Nephron (organoid): ENCODE data around the gene UST.
A peak's percentile ranks its signal among the peaks of the same experiment; 100 is the strongest.
"Not testable (repeated sequence)": the region's sequence is repeated elsewhere in the genome, so short reads cannot be mapped to it uniquely, and the experiment has no call there.

Experiments
- H3K27ac Mint-ChIP-seq, 3 experiments: 2 replicates each; pipeline ENCODE4 v1.8.0; 2020; ENCODE audit warnings: mixed read lengths in 3 of 3, mild to moderate bottlenecking in 2 of 3, moderate library complexity in 1 of 3
- H3K27me3 Mint-ChIP-seq: 2 replicates; pipeline ENCODE4 v1.8.0; 2021; ENCODE audit warnings: low read depth, mild to moderate bottlenecking, moderate library complexity, mixed read lengths
- H3K36me3 Mint-ChIP-seq: 2 replicates; pipeline ENCODE4 v1.8.0; 2020; ENCODE audit warnings: low read depth, mixed read lengths
- H3K4me1 Mint-ChIP-seq: 2 replicates; pipeline ENCODE4 v1.8.0; 2020; ENCODE audit warnings: mixed read lengths
- H3K4me3 Mint-ChIP-seq, 3 experiments: 2 replicates each; pipeline ENCODE4 v1.8.0; 2020; ENCODE audit warnings: mild to moderate bottlenecking in 3 of 3, mixed read lengths in 3 of 3, moderate library complexity in 2 of 3
- H3K9me3 Mint-ChIP-seq: 2 replicates; pipeline ENCODE4 v1.8.0; 2020; ENCODE audit warnings: mixed read lengths
- CTCF ChIP-seq, 3 experiments: fragments of 200-600 bp; sonication (generic); IDR thresholded peaks; one replicate each; pipeline ENCODE4 v1.5.0; 2021; ENCODE audit warnings: antibody characterized with exemption in 3 of 3; ENCODE audit not compliant: unreplicated experiment in 3 of 3

Gene UST

DNA sequence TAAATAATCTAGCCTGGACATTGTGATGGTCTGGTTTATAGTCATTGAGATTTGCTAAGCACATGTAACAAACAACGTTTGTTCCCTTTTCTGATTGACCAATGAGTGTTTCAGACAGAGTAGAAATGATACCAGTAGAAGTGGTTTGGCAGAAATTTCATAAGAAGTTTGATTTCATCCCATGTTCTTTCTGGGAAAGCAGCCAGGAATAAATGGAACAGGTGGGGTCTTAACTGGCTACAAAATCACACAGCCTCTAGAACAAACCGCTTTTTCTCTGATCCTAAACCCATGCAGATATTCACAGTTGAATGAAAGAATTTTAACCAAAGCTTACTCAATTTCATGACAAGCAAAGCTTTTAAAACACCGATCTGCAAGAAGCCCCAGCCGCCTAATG, 227.5 kb downstream of the UST start:
- Mint-ChIP-seq H3K27me3 (peaks cover 10% of the 10 kb centered on the region), H3K4me1 (peaks cover 39% of the 10 kb centered on the region), H3K9me3 (no peaks in the 10 kb centered on the region), H3K4me3 (no peak overlapping the region), H3K36me3 (no peaks in the 10 kb centered on the region), H3K27ac (peak overlapping the region in 1 of 3 experiments; percentile 10)
- TF ChIP-seq CTCF (IDR thresholded peaks at IDR 0.05; ENCODE audit: unreplicated experiment in 3 of 3) = no peak

DNA sequence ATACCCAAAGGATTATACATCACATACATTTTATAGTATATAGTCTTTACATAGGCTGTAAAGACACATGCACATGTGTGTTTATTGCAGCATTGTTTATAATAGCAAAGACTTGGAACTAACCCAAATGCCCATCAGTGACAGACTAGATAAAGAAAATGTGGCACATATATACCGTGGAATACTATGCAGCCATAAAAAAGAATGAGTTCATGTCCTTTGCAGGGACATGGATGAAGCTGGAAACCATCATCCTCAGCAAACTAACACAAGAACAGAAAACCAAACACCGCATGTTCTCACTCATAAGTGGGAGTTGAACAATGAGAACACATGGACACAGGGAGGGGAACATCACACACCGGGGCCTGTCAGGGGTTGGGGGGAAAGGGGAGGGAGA, 231.5 kb downstream of the UST start:
- H3K27ac Mint-ChIP-seq, H3K27me3 Mint-ChIP-seq, H3K36me3 Mint-ChIP-seq, H3K4me3 Mint-ChIP-seq, H3K9me3 Mint-ChIP-seq: not testable (repeated sequence)
- H3K4me1 Mint-ChIP-seq = peaks cover 15% of the 10 kb centered on the region

- TF ChIP-seq CTCF (IDR thresholded peaks at IDR 0.05; ENCODE audit: unreplicated experiment in 3 of 3) = no peak
- no peak overlapping the region for H3K27ac Mint-ChIP-seq
- H3K36me3 Mint-ChIP-seq = no peaks in the 10 kb centered on the region
- H3K27me3 Mint-ChIP-seq = no peaks in the 10 kb centered on the region
- no peak overlapping the region for H3K4me3 Mint-ChIP-seq
- H3K4me1 Mint-ChIP-seq = peaks cover 12% of the 10 kb centered on the region
- no peaks in the 10 kb centered on the region for H3K9me3 Mint-ChIP-seq
Observed at GRCh38 chr6:148979014-148979901, 232.4 kb downstream of the UST start.

DNA sequence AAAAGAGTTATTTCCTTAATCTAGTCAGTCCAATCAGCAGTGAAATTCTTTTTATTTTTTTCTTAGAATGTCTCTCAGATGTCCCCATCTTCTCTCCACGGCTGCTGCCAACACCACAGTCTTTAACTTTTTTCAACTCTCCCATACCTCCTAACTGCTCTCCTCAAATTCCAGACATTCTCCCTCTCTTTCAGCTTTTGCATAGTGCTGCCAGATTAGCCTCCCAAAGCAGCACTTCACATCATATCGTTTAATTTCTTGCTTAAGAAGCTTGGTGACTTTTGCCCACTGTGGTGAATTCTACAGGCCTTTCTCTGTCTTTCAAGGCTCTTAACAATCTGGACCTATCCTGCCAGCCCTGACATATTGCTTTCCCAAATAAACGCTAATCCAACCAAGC, 233.4 kb downstream of the UST start:
- no peak overlapping the region for H3K4me3 Mint-ChIP-seq

DNA sequence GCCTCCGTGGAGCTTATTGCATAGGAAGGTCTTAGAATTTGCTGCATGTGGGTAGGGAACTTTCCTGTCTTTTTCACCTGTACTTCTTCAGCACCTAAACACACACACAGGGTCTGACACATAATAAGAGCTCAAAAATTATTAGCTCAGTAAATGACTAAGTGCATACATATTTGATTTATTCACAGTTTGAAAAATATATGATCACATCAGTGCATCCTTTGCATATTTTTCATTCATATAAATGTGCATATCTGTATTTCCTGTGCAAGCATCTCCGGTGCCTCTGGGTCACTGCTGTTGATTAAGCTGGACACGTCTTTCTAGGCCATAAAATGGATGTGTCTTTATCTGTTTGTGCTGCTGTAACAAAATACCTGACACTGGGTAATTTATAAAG, 234.7 kb downstream of the UST start:
- Mint-ChIP-seq H3K27me3 (no peaks in the 10 kb centered on the region), H3K4me1 (peaks cover 16% of the 10 kb centered on the region), H3K4me3 (no peak overlapping the region), H3K36me3 (no peaks in the 10 kb centered on the region), H3K27ac (no peak overlapping the region), H3K9me3 (no peaks in the 10 kb centered on the region)
- TF ChIP-seq CTCF (IDR thresholded peaks at IDR 0.05; ENCODE audit: unreplicated experiment in 3 of 3) = no peak

More for the DNA sequence above, 233.4 kb downstream of the UST start:
- Mint-ChIP-seq H3K4me1 (peaks cover 16% of the 10 kb centered on the region), H3K27me3 (no peaks in the 10 kb centered on the region), H3K36me3 (no peaks in the 10 kb centered on the region), H3K27ac (no peak overlapping the region), H3K9me3 (no peaks in the 10 kb centered on the region)
- no peak for TF ChIP-seq CTCF (IDR thresholded peaks at IDR 0.05; ENCODE audit: unreplicated experiment in 3 of 3)

DNA sequence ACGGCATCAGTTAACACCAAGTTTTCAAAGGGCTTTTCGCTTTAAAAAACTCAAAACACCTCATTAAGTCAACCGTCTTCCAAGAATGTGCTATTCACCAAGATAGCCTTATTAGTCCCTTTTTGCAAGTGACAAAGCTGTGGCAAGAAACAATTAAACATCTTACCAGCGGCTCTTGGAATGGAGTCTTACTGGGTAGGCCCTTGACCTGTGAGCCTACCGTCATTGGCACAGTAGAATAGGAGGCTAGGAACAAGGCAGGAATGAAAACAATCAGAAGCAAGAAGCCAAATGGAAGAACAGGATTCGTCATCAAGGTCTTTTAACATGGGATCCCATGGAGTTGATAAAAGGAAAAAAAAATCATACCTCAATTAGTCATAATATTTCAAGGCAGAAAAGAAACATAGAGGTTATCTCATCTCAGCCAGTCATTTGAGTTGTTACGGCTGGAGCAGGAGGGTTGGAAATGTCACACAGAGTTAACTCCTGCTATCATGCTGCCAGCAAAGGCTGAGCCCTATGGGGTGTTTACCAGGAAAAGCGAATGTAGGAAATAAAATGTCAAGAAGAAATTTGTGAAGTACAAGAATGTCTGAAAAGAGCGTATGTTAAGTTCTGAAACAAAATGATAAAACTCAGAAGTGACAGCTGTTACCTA, 236.4 kb downstream of the UST start:
- Mint-ChIP-seq H3K4me3 (no peak overlapping the region), H3K4me1 (peaks cover 16% of the 10 kb centered on the region), H3K27ac (no peak overlapping the region), H3K36me3 (peaks cover 4% of the 10 kb centered on the region), H3K9me3 (no peaks in the 10 kb centered on the region), H3K27me3 (no peaks in the 10 kb centered on the region)
- no peak for TF ChIP-seq CTCF (IDR thresholded peaks at IDR 0.05; ENCODE audit: unreplicated experiment in 3 of 3)
